H1 (cell line): ENCODE results near the gene MILR1. TPM values are rescaled to one million over a fixed set of nuclear protein-coding genes. Genes with fewer than 3 reads are reported as not detected.

Experiments used
- CHD7 ChIP-seq: fragments of 300-600 bp; sonication (generic); IDR thresholded peaks from 2 replicates; pipeline ENCODE4 v1.7.1; 2012; ENCODE audit warnings: low read length, moderate library complexity, mild to moderate bottlenecking, inconsistent platforms; ENCODE audit not compliant: insufficient replicate concordance
- polyA plus RNA-seq, 7 experiments: library from polyadenylated mRNA; depleted of rRNA in 3 of 7; stranded (reverse) in 5 of 7; unstranded in 2 of 7; fragments of >200 nt in 5 of 7; fragments of 200-250 nt in 2 of 7; gene quantifications; 1 replicate in 5 of 7; 2 replicates in 1 of 7; 4 replicates in 1 of 7; pipeline versions ENCODE4 v1.2.1 to v1.2.3, GENCODE V29; 2011 to 2013; ENCODE audit warnings: missing spikeins in 2 of 7, mixed read lengths in 2 of 7
- total RNA-seq: library from RNA; stranded (reverse); fragmentation: NEBNext Ultra II Directional; extraction: Animal tissue kit (Norgen Biotek cat#: 25700); gene quantifications from 2 replicates; pipeline ENCODE4 v1.2.1, GENCODE V29; 2021

The MILR1 gene
- total and polyA plus RNA-seq, 2 of the 8 experiments (the other 6 are each of a cell fraction or from before 2014, with no cell fraction given) = not detected

- TF ChIP-seq CHD7 = no peak
Observed at GRCh38 chr17:64400642-64401041, 48.3 kb upstream of the MILR1 start (continued).
